Coronary artery (tissue), 2 donors: ENCODE measurements around the gene TTLL5.
A peak's percentile ranks its signal among the peaks of the same experiment; 100 is the strongest.

ENCODE experiments used
- DNase-seq: peaks from one replicate; pipeline ENCODE4 v3.0.0-alpha.2; 2017; ENCODE audit warnings: low spot score
- H3K27ac ChIP-seq, 2 donors: fragments of 200-600 bp; sonication (generic); one replicate each; pipeline ENCODE4 v1.5.1; 2016 to 2019
- H3K4me3 ChIP-seq: fragments of 200-600 bp; sonication (generic); 2 replicates; pipeline ENCODE4 v1.5.1; 2016; ENCODE audit warnings: mild to moderate bottlenecking, moderate library complexity
- TF ChIP-seq, protein P1 (sequence below): fragments of 200-600 bp; sonication (generic); IDR thresholded peaks from one replicate; pipeline ENCODE4 v1.5.1; 2019; ENCODE audit warnings: antibody characterized with exemption

The TTLL5 gene

DNA sequence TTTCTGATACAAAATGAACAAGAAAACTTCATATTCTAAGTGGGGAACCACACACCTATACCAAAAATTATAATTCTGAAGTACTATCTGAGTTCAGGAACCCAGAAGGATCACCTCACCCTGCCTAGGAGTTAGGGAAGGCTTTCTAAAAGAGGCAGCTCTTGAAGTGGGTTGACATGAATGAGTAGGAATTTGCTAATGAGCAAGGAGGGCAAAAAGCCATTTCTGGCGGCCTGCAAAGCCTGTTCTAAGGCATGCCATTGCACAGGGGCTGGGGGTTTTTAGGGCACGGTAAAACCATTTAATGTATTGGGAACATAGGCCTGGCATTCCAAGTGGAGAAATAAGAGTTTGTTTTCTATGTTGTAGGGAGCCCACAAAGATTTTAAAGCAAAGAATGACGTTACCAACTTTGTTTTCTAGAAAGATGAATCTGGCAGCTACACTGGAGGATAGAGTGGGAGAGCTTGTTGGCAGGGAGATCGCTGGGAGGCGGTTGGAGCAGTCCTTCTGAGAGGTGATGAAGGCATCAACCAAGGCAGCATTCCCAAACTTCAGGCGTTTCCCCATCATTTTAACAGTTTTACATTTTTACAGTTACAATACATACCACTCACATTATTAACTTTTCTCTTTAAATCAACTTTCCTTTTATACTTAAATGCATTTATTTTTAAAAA is 338.6 kb downstream of the TTLL5 start:
- TF ChIP-seq, protein P1, sequence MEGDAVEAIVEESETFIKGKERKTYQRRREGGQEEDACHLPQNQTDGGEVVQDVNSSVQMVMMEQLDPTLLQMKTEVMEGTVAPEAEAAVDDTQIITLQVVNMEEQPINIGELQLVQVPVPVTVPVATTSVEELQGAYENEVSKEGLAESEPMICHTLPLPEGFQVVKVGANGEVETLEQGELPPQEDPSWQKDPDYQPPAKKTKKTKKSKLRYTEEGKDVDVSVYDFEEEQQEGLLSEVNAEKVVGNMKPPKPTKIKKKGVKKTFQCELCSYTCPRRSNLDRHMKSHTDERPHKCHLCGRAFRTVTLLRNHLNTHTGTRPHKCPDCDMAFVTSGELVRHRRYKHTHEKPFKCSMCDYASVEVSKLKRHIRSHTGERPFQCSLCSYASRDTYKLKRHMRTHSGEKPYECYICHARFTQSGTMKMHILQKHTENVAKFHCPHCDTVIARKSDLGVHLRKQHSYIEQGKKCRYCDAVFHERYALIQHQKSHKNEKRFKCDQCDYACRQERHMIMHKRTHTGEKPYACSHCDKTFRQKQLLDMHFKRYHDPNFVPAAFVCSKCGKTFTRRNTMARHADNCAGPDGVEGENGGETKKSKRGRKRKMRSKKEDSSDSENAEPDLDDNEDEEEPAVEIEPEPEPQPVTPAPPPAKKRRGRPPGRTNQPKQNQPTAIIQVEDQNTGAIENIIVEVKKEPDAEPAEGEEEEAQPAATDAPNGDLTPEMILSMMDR: no peak
- no peak overlapping the region for H3K4me3 ChIP-seq
- peak overlapping the region; percentile 49 to 70 for H3K27ac ChIP-seq
- DNase-seq: no peak

DNA sequence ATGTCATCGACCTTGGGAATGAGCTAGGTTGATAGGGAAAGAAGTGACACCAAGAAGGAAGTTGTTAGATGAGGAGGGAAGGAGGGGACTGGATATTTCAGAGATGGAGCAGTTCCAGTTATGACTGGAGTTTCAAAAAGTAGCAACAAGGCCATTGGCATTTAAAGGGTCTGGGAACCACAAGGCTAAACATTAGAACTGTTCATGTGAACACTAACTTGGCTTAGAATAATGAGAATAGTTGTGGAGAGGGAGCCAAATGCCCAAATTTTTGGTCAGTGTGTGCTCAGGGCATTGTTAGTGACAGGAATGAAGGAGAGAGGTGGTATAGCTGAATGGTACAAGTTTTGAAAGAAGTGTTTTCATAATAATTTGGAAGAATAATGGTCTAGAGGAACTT is 341.3 kb downstream of the TTLL5 start:
- Histone ChIP-seq H3K27ac (peak overlapping the region in 1 of 2 donors; percentile 43), H3K4me3 (no peak overlapping the region)
- no peak for DNase-seq
- TF ChIP-seq, protein P1: no peak
